Measurements from ENCODE around the gene THBS4.

GRCh38 chr5:80090884-80091166, 55.7 kb downstream of the THBS4 start:
- TF ChIP-seq ZNF274 (IDR thresholded peaks at IDR 0.05; ENCODE audit: low read depth, low read length) (no peak), SUZ12 (IDR thresholded peaks at IDR 0.05; ENCODE audit: extremely low read depth, insufficient read depth, insufficient read length) (no peak), YY1 (IDR thresholded peaks at IDR 0.05; ENCODE audit: insufficient read depth, insufficient read length) (no peak)

Measured in NT2/D1 (cell line).